DOHH2 (cell line): ENCODE data around the gene LUC7L2.
A peak's percentile ranks its signal among the peaks of the same experiment; 100 is the strongest.
"Not testable (repeated sequence)": the region's sequence is repeated elsewhere in the genome, so short reads cannot be mapped to it uniquely, and the experiment has no call there.

Source experiments
- H3F3A ChIP-seq: fragments of 200-600 bp; sonication (generic), shearing (Covaris generic); 2 replicates; pipeline ENCODE4 v1.6.0; 2016; ENCODE audit warnings: antibody characterized with exemption, mild to moderate bottlenecking; ENCODE audit not compliant: control insufficient read depth, insufficient read depth
- H3K27ac ChIP-seq: fragments of 200-600 bp; sonication (generic); 2 replicates; pipeline ENCODE4 v1.5.1; 2014; ENCODE audit warnings: low read depth, mild to moderate bottlenecking, low read length, moderate library complexity
- H3K27me3 ChIP-seq: fragments of 200-600 bp; sonication (generic); 2 replicates; pipeline ENCODE4 v1.6.1; 2014; ENCODE audit warnings: mild to moderate bottlenecking, low read length, mixed read lengths; ENCODE audit not compliant: control insufficient read depth
- H3K36me3 ChIP-seq: fragments of 200-600 bp; sonication (generic); 2 replicates; pipeline ENCODE4 v1.6.1; 2014; ENCODE audit warnings: mild to moderate bottlenecking, low read length, moderate library complexity, mixed read lengths; ENCODE audit not compliant: control insufficient read depth
- H3K4me1 ChIP-seq: fragments of 200-600 bp; sonication (generic); 2 replicates; pipeline ENCODE4 v1.6.1; 2014; ENCODE audit warnings: mild to moderate bottlenecking, low read length, mixed read lengths; ENCODE audit not compliant: control insufficient read depth
- H3K4me2 ChIP-seq: fragments of 200-600 bp; sonication (generic); 2 replicates; pipeline ENCODE4 v1.6.0; 2014; ENCODE audit warnings: mild to moderate bottlenecking, low read length, moderate library complexity
- H3K4me3 ChIP-seq: fragments of 200-600 bp; sonication (generic); 2 replicates; pipeline ENCODE4 v1.5.1; 2014; ENCODE audit warnings: mild to moderate bottlenecking, low read length, mixed read lengths
- H3K79me2 ChIP-seq: fragments of 200-600 bp; sonication (generic); 2 replicates; pipeline ENCODE4 v1.6.1; 2014; ENCODE audit warnings: mild to moderate bottlenecking, low read length, mixed read lengths; ENCODE audit not compliant: control insufficient read depth
- H3K9me2 ChIP-seq: fragments of 200-600 bp; sonication (generic); replicated peaks from 2 replicates; pipeline ENCODE4 v1.6.1; 2014; ENCODE audit warnings: mild to moderate bottlenecking, low read length, mixed read lengths; ENCODE audit not compliant: control insufficient read depth
- H3K9me3 ChIP-seq: fragments of 200-600 bp; sonication (generic); 2 replicates; pipeline ENCODE4 v1.6.1; 2014; ENCODE audit warnings: antibody characterized with exemption, low read length, mixed read lengths; ENCODE audit not compliant: control insufficient read depth, insufficient read depth
- H4K20me1 ChIP-seq: fragments of 200-600 bp; sonication (generic); 2 replicates; pipeline ENCODE4 v1.6.0; 2014; ENCODE audit warnings: low read depth, mild to moderate bottlenecking, antibody characterized with exemption, low read length, moderate library complexity; ENCODE audit not compliant: control insufficient read depth, insufficient read depth
- CTCF ChIP-seq: fragments of 200-600 bp; sonication (generic); IDR thresholded peaks from one replicate; pipeline ENCODE4 v1.5.1; 2014; ENCODE audit warnings: antibody characterized with exemption, mild to moderate bottlenecking, low read depth, low read length; ENCODE audit not compliant: poor library complexity, severe bottlenecking
- EZH2phosphoT487 ChIP-seq: fragments of 200-600 bp; sonication (generic); IDR thresholded peaks from 2 replicates; pipeline ENCODE4 v1.6.1; 2017; ENCODE audit warnings: borderline replicate concordance, mild to moderate bottlenecking, antibody characterized with exemption, low read length, moderate library complexity, mixed read lengths

The LUC7L2 gene

GRCh38 chr7:139359366-139360209, at the start of gene LUC7L2:
Gene LUC7L2, plus strand, starts transcription at chr7:139359894. Its CDS starts 368 bp downstream, at chr7:139360262.
- Histone ChIP-seq H3K27ac (peak within 1 kb of the TSS; percentile 91), H3K9me2 (no peaks in the 10 kb centered on the region), H3K27me3 (no peaks in the 10 kb centered on the region), H3K79me2 (peaks cover 84% of the 10 kb centered on the region), H3K9me3 (no peaks in the 10 kb centered on the region), H3K4me3 (peak within 1 kb of the TSS; percentile 95), H4K20me1 (peaks cover 18% of the 10 kb centered on the region), H3K4me2 (peak within 1 kb of the TSS; percentile 77), H3K36me3 (peaks cover 59% of the 10 kb centered on the region), H3F3A (peaks cover 25% of the 10 kb centered on the region), H3K4me1 (peaks cover 47% of the 10 kb centered on the region)
- no peak for TF ChIP-seq EZH2phosphoT487
- TF ChIP-seq CTCF = no peak

GRCh38 chr7:139317939-139318505, 41.7 kb upstream of the LUC7L2 start:
- no peak overlapping the region for H3K4me3 ChIP-seq
- no peaks in the 10 kb centered on the region for H3K27me3 ChIP-seq

GRCh38 chr7:139321071-139321745, 38.5 kb upstream of the LUC7L2 start:
- Histone ChIP-seq H3K27me3 (no peaks in the 10 kb centered on the region), H3K9me3 (no peaks in the 10 kb centered on the region), H3K4me1 (no peaks in the 10 kb centered on the region), H3K4me2 (no peak overlapping the region), H3K36me3 (no peaks in the 10 kb centered on the region), H3K79me2 (no peaks in the 10 kb centered on the region), H4K20me1 (no peaks in the 10 kb centered on the region), H3K27ac (no peak overlapping the region), H3K4me3 (no peak overlapping the region), H3F3A (no peaks in the 10 kb centered on the region), H3K9me2 (no peaks in the 10 kb centered on the region)
- TF ChIP-seq EZH2phosphoT487 (no peak), CTCF (peak; percentile 46)

More at GRCh38 chr7:139317939-139318505, 41.7 kb upstream of the LUC7L2 start:
- Histone ChIP-seq H3K4me1 (no peaks in the 10 kb centered on the region), H4K20me1 (no peaks in the 10 kb centered on the region), H3K4me2 (no peak overlapping the region), H3K27ac (no peak overlapping the region), H3K79me2 (no peaks in the 10 kb centered on the region), H3K36me3 (no peaks in the 10 kb centered on the region), H3K9me2 (no peaks in the 10 kb centered on the region), H3K9me3 (no peaks in the 10 kb centered on the region), H3F3A (no peaks in the 10 kb centered on the region)
- no peak for TF ChIP-seq CTCF
- TF ChIP-seq EZH2phosphoT487 = no peak

DNA sequence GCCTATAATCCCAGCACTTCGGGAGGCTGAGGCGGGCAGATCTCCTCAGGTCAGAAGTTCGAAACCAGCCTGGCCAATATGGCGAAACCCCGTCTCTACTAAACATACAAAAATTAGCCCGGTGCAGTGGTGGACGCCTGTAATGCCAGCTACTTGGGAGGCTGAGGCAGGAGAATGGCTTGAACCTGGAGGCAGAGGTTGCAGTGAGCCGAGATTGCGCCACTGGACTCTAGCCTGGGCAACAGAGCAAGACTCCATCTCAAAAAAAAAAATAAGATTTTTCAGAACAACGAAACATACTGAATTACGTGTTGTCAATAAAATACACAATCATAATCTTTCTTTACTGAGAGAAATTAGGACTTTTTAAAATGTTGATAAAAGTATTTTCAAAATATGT, 35.0 kb upstream of the LUC7L2 start:
- not testable (repeated sequence) for H3F3A ChIP-seq

More for the DNA sequence above, 35.0 kb upstream of the LUC7L2 start:
- H4K20me1 ChIP-seq, H3K4me2 ChIP-seq, H3K79me2 ChIP-seq, H3K9me2 ChIP-seq, H3K27me3 ChIP-seq, H3K27ac ChIP-seq, H3K4me1 ChIP-seq, H3K4me3 ChIP-seq, H3K36me3 ChIP-seq, H3K9me3 ChIP-seq: not testable (repeated sequence)
